Measurements from ENCODE around the gene SPART. TPM values are rescaled to one million over a fixed set of nuclear protein-coding genes. Genes with fewer than 3 reads are reported as not detected.

SPART gene
- total RNA-seq, 1 donor from 2014 or later = 21.2 TPM

- TF ChIP-seq CTCF (conservative IDR thresholded peaks at IDR 0.05; ENCODE audit: low read depth, low read length) = no peak
- no peak for DNase-seq (ENCODE audit: low read depth)
- no peak overlapping the region for H3K4me3 ChIP-seq (ENCODE audit: low read depth, low read length)
Observed at GRCh38 chr13:36273431-36273830, 72.8 kb downstream of the SPART start.

- TF ChIP-seq CTCF (conservative IDR thresholded peaks at IDR 0.05; ENCODE audit: low read depth, low read length) = no peak
- no peak for DNase-seq (ENCODE audit: low read depth)
- H3K4me3 ChIP-seq (ENCODE audit: low read depth, low read length) = no peak overlapping the region
Observed at GRCh38 chr13:36261976-36262375, 84.2 kb downstream of the SPART start.

- H3K4me3 ChIP-seq (ENCODE audit: low read depth, low read length) = no peak overlapping the region
- no peak for DNase-seq (ENCODE audit: low read depth)
- TF ChIP-seq CTCF (conservative IDR thresholded peaks at IDR 0.05; ENCODE audit: low read depth, low read length) = no peak
Observed at GRCh38 chr13:36261011-36261410, 85.2 kb downstream of the SPART start.

- no peak overlapping the region for H3K4me3 ChIP-seq (ENCODE audit: low read depth, low read length)
- TF ChIP-seq CTCF (conservative IDR thresholded peaks at IDR 0.05; ENCODE audit: low read depth, low read length) = no peak
- no peak for DNase-seq (ENCODE audit: low read depth)
Observed at GRCh38 chr13:36259361-36260137, 86.6 kb downstream of the SPART start.

GRCh38 chr13:36258831-36259230, 87.4 kb downstream of the SPART start:
- H3K4me3 ChIP-seq (ENCODE audit: low read depth, low read length) = no peak overlapping the region
- DNase-seq (ENCODE audit: low read depth) = no peak
- no peak for TF ChIP-seq CTCF (conservative IDR thresholded peaks at IDR 0.05; ENCODE audit: low read depth, low read length)

Other genes starting within 250 kb of the SPART start
- 1.2 and 2.2 TPM in 2 replicates for gene DCLK1, start 215.0 kb downstream of the SPART start, total RNA-seq
- not detected in 2 replicates for gene SOHLH2, start 131.8 kb downstream of the SPART start, total RNA-seq
- gene CCDC169, start 48.6 kb downstream of the SPART start, total RNA-seq = 3.2 and 3.5 TPM in 2 replicates
- gene CCNA1, start 86.1 kb upstream of the SPART start, total RNA-seq = 0.22 and 0.81 TPM in 2 replicates